ENCODE measurements around the gene EFNA3.
"Not testable (repeated sequence)": the region's sequence is repeated elsewhere in the genome, so short reads cannot be mapped to it uniquely, and the experiment has no call there.

EFNA3 gene

GRCh38 chr1:155118090-155118489 lies 39.5 kb downstream of the EFNA3 start:
- DNase-seq = not testable (repeated sequence)

- no peak for DNase-seq
These were observed 41.6 kb downstream of the EFNA3 start for GRCh38 chr1:155120253-155120652.

GRCh38 chr1:155121249-155121648 lies 42.6 kb downstream of the EFNA3 start:
- DNase-seq = no peak

- no peak for DNase-seq
These were observed 43.7 kb downstream of the EFNA3 start for GRCh38 chr1:155122308-155122707.

- no peak for DNase-seq
These were observed 45.2 kb downstream of the EFNA3 start for GRCh38 chr1:155123801-155124200.

- DNase-seq = no peak
These were observed 46.1 kb downstream of the EFNA3 start for GRCh38 chr1:155124503-155125463.

- DNase-seq = no peak
These were observed 46.9 kb downstream of the EFNA3 start for GRCh38 chr1:155125511-155125945.

- DNase-seq = peak; percentile 53
These were observed 47.4 kb downstream of the EFNA3 start for GRCh38 chr1:155125946-155126555.

- DNase-seq = peak; percentile 53
These were observed 48.0 kb downstream of the EFNA3 start for GRCh38 chr1:155126556-155127104.

GRCh38 chr1:155127105-155127966 lies 48.7 kb downstream of the EFNA3 start, which contains the start of gene EFNA1:
EFNA1 (plus strand) TSS chr1:155127876; CDS start chr1:155127978, 102 bp downstream.
- DNase-seq = no peak

GRCh38 chr1:155127967-155128754 lies 49.5 kb downstream of the EFNA3 start:
- DNase-seq = no peak

- no peak for DNase-seq
These were observed 50.3 kb downstream of the EFNA3 start for GRCh38 chr1:155128755-155129473.

- DNase-seq = no peak
These were observed 51.8 kb downstream of the EFNA3 start for GRCh38 chr1:155130272-155131006.

- DNase-seq = no peak
These were observed 52.6 kb downstream of the EFNA3 start for GRCh38 chr1:155131285-155131684.

GRCh38 chr1:155131856-155132255 lies 53.2 kb downstream of the EFNA3 start:
- DNase-seq = no peak

GRCh38 chr1:155133799-155134281 lies 55.2 kb downstream of the EFNA3 start:
- DNase-seq = no peak

GRCh38 chr1:155134322-155134721 lies 55.7 kb downstream of the EFNA3 start:
- DNase-seq = no peak

- no peak for DNase-seq
These were observed 56.3 kb downstream of the EFNA3 start for GRCh38 chr1:155134880-155135414.

GRCh38 chr1:155135415-155136028 lies 56.9 kb downstream of the EFNA3 start, which contains the start of gene SLC50A1:
SLC50A1 (plus strand) TSS chr1:155135852; CDS start chr1:155135912, 60 bp downstream.
- DNase-seq = peak; percentile 93
